ENCODE results near the gene CERS5.

Gene CERS5, protein sequence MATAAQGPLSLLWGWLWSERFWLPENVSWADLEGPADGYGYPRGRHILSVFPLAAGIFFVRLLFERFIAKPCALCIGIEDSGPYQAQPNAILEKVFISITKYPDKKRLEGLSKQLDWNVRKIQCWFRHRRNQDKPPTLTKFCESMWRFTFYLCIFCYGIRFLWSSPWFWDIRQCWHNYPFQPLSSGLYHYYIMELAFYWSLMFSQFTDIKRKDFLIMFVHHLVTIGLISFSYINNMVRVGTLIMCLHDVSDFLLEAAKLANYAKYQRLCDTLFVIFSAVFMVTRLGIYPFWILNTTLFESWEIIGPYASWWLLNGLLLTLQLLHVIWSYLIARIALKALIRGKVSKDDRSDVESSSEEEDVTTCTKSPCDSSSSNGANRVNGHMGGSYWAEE

GRCh38 chr12:50167049-50167828 is at the start of gene CERS5:
CERS5 (minus strand) TSS chr12:50167369; CDS start chr12:50167297, 72 bp downstream.
- DNase-seq = peak; percentile 98

- DNase-seq = no peak
Observed at GRCh38 chr12:50215033-50215432, 47.9 kb upstream of the CERS5 start.

DNA sequence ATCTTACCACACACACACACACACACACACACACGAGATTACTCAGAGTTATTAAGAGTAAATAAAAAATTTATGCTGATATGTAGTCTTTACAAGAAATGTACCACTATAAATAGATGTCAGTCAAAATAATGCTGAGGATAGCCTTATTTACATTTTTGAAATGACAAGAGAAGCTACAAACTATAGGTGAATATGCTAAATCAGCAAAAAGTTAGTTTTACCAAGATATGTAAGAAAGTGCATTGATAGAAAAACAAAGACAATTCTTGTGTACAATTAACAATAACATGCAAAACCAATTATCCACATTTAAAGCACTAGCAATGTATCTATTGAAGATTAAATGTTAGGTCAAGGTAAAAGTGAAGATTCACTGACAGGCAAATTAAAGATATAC is 46.8 kb upstream of the CERS5 start:
- no peak for DNase-seq

- DNase-seq = no peak
Observed at GRCh38 chr12:50213439-50213838, 46.3 kb upstream of the CERS5 start.

GRCh38 chr12:50212071-50212467 is 44.9 kb upstream of the CERS5 start:
- no peak for DNase-seq

DNA sequence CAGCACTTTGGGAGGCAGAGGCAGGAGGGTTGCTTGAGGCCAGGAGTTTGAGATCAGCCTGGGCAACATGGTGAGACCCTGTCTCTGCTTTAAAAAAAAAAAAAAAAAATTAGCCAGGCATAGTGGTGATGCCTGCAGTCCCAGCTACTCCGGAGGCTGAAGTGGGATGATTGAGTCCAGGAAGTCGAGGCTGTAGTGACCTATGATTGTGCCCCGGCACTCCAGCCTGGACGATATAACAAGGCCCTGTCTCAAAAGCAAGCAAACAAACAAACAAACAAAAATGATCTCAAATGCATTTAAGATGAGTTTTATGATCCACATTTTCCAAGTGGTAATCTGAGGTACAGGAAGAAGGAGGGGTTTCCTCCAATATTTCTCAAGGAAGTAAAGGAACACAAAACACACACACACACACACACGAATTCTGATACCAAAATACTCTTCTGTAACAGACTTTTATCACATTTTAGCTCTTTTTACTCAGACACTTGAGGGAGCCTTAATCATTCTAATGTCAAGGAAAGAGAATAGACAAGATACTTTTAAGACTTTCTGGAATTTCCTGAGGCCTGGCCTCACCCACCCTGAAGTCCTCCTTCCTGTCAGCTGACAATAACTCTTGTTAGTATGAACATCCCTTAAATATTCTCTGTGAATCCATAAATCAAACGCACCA is 44.4 kb upstream of the CERS5 start:
- DNase-seq = no peak

DNA sequence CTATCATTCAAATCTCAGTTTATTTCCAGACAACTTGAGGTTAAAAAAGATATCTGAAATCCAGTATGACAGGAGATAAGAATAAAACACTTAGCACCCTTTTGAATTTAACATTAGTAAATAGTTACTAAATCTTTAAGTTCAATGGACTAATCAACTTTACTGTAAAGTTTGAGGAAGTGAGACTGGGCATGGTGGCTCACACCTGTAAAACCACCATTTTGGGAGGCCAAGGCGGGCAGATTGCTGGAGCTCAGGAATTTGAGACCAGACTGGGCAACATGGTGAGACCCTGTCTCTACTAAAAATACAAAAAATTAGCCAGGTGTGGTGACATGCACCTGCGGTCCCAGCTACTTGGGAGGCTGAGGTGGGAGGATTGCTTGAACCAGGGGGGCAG is 40.3 kb upstream of the CERS5 start:
- DNase-seq = no peak

GRCh38 chr12:50205648-50206047 is 38.5 kb upstream of the CERS5 start:
- DNase-seq = no peak

DNA sequence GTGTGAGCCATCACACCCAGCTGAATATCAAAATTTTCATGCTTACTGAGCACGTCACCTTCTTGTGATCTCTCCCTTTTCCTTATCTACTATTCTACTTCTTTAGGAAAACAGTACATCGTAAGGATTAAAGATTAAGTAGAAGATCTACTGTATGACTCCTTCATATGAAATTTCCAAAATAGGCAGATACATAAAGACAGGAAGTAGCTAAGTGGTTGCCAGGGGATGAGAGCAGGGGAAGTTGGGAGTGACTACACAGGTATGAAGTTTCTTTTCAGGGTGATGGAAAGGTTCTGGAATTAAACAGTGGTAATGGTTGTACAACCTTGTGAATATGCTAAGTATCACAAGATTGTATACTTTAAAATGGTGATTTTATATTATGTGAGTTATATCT is 36.5 kb upstream of the CERS5 start:
- no peak for DNase-seq

- DNase-seq = no peak
Observed at GRCh38 chr12:50201987-50202521, 34.9 kb upstream of the CERS5 start.

DNA sequence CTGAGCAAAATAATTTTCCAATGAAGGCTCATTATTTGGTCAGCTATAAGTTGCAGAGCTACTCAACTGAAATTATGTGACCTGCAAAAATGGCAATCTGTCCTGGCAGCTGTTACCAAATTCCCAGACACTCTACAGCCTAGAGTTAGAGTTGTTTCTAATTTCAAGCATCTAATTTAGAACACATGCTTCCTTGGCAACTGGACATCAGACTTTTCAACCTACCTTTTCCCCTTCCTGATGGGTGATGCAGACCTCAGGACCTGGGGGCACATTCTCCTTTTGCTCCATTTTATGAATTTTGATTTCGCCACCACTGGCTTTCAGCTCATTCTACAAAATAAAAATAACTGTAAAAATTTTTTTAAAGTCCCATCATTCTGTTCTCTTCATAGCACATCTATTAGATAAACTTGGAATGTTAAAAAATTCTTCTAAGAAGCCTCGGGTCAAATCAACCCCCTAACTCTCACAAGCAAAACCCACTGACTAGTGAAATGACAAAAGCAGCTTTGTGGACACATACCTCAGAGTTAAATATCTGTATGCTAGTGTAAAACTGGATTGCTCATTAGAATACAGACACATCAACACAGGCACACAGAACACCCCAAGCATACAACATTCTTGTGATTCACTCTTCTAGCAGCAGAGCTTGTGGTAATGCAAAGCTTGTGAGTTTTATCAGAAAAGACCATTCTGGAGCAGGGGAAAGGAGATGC is 33.5 kb upstream of the CERS5 start:
- no peak for DNase-seq

DNA sequence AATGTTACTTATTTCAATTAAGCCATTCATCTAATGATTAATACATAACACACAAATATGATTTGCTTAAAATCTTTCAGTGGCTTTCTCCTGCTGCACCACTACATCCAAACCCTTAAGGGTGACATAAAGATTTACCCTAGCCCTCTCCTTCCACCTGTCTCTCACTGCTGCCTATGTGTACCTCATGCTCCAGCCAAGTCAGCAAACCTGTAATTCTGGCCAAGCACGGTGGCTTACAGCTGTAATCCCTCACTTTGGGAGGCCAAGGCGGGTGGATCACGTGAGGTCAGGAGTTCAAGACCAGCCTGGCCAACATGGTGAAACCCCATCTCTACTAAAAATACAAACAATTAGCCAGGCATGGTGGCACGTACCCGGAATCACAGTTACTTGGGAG is 31.7 kb upstream of the CERS5 start:
- DNase-seq = no peak

DNA sequence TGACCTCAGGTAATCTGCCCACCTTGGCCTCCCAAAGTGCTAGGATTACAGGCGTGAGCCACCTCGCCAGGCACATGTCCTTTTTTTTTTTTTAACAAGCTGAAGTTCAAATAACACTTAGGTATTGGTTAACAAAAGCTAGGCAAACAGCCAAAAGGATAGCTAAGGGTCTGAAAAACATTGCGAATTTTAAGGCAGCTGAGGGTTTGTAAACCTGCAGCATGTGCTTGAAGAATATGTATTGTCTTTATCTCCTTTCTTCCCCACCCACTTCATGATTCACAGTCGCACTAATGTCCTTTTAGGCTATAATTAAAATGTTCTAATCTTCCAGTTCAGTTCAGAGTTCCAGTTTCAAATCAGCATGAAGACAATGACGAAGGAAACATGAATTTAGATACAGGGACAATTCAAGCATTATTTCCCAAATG is 30.1 kb upstream of the CERS5 start:
- DNase-seq = no peak

- DNase-seq = no peak
Observed at GRCh38 chr12:50196537-50196936, 29.4 kb upstream of the CERS5 start.

GRCh38 chr12:50195832-50196231 is 28.7 kb upstream of the CERS5 start:
- DNase-seq = no peak

- DNase-seq = no peak
Observed at GRCh38 chr12:50192908-50193307, 25.7 kb upstream of the CERS5 start.

- DNase-seq = no peak
Observed at GRCh38 chr12:50192236-50192635, 25.1 kb upstream of the CERS5 start.

DNA sequence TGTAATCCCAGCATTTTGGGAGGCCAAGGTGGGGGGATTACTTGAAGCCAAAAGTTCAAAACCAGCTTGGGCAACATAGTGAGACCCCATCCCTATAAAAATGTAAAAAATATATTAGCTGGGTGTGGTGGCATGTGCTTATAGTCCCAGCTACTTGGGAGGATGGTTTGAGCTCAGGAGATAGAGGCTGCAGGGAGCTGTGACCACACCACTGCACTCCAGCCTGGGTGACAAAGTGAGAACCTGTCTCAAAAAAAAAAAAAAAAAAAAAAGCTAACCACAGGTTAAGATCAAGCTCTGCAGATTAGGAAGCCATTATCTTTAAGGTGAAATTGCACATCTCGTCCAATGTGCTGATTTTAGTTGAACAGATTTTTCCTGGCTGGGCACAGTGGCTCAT is 23.7 kb upstream of the CERS5 start:
- DNase-seq = no peak

- peak; percentile 8 for DNase-seq
Observed at GRCh38 chr12:50188875-50189575, 21.9 kb upstream of the CERS5 start.

GRCh38 chr12:50188241-50188781 is 21.1 kb upstream of the CERS5 start:
- no peak for DNase-seq

DNA sequence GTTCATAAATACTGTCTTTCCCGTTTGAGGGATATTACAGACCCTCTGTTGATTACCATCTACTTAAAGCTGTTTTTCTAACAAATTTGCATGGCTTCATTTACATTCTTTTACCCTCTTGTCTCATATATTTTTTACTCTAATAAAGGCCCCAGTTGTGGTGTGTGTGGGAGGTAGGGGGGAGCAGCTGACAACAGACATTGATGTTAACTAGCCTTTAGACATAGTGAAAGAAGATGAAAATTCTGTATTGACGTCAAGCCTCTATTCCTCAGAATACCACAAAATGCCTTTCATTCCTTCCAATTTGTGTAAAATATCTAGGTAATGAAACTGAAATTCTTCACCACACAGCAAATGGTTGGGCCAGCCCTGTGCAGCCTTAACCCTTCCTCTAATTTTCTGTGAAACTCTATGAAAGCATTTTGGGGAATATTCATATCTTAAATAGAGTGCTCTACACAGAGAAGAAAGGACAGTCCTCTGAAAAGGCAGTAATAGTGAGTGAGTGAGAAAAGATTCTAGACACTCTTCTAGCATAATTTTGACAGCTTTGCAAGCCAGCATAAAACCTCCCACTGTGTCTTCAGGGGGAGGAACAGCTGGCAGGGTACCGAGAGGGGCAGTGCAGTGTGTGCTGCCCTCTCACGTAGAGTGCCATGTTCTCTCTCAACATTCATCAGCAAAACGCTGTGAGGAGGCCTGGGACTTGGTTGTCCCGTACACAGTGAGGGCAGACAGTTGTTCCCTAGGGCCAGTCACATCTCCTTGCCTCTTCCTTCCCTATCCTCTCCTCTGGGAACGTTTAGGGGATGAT is 20.1 kb upstream of the CERS5 start:
- DNase-seq = peak; percentile 39

All from stimulated activated naive CD4-positive, alpha-beta T cell treated with Interleukin-2 at 50 U/mL for 16 hours (primary cell).